GM10266 (cell line): ENCODE measurements around the gene UQCR10.

Source experiments
- DNase-seq: peaks from one replicate; pipeline ENCODE4 v3.0.0; 2012; ENCODE audit errors: extremely low spot score
- TF ChIP-seq, protein P1 (sequence below): IDR thresholded peaks from 2 replicates; pipeline ENCODE4 v1.5.1; 2012; ENCODE audit warnings: mild to moderate bottlenecking, low read depth; ENCODE audit not compliant: control insufficient read depth, insufficient read depth; ENCODE audit errors: missing control alignments

UQCR10 gene

DNA sequence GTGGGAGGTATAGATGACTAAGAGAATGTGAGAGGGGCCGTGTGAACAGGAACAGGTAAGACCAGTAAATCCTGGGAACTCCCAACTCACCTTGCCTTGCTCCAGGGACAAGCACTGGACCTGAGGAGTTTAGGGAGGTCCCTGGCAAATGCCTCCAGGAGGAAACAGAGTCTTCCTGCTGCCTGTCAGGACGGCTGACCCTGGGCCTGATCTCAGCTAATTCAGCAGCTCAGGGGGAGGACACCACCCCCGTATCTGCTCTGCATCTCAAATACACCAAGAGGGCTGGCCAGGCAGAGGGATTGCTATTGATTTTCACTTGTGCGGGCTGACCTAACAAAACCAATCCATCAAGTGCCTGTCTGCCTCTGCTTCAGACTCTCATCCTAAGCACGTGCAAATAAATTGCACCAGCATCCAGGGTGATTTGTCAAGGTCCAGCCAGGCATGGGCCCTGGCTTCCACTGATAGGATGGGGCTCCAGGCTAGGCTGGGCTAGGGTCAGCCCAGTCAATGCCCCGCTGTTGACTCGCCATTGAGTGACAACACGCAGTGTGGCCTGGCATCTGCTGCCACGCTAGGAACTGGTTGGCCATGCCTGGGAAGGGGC lies 20.3 kb downstream of the UQCR10 start:
- TF ChIP-seq, protein P1, sequence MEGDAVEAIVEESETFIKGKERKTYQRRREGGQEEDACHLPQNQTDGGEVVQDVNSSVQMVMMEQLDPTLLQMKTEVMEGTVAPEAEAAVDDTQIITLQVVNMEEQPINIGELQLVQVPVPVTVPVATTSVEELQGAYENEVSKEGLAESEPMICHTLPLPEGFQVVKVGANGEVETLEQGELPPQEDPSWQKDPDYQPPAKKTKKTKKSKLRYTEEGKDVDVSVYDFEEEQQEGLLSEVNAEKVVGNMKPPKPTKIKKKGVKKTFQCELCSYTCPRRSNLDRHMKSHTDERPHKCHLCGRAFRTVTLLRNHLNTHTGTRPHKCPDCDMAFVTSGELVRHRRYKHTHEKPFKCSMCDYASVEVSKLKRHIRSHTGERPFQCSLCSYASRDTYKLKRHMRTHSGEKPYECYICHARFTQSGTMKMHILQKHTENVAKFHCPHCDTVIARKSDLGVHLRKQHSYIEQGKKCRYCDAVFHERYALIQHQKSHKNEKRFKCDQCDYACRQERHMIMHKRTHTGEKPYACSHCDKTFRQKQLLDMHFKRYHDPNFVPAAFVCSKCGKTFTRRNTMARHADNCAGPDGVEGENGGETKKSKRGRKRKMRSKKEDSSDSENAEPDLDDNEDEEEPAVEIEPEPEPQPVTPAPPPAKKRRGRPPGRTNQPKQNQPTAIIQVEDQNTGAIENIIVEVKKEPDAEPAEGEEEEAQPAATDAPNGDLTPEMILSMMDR = no peak
- no peak for DNase-seq

GRCh38 chr22:29788339-29789279 lies 21.4 kb downstream of the UQCR10 start:
- DNase-seq = no peak

DNA sequence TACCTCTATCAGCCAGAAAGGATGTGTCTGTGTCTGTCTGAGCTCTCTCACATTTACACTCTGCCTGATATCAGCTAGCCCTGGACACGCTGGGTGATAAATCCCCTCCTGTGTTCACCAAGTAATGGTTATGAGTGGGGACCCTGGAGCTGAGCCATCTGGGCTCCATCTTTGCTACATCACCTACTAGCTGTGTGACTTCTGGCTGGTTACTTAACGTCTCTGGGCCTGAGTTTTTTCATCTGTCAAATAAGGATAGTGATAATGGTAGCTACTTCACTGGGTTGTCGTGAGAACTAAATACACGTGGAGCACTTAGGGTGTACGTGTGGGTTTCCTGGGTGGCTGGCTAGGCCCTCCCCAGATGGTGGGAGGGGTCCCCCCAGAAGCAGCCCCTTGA lies 22.9 kb downstream of the UQCR10 start:
- DNase-seq = no peak
- TF ChIP-seq, protein P1 = no peak

More at GRCh38 chr22:29788339-29789279, 21.4 kb downstream of the UQCR10 start:
- TF ChIP-seq, protein P1 = no peak

GRCh38 chr22:29793396-29793795 lies 26.2 kb downstream of the UQCR10 start:
- no peak for DNase-seq
- TF ChIP-seq, protein P1 = no peak

DNA sequence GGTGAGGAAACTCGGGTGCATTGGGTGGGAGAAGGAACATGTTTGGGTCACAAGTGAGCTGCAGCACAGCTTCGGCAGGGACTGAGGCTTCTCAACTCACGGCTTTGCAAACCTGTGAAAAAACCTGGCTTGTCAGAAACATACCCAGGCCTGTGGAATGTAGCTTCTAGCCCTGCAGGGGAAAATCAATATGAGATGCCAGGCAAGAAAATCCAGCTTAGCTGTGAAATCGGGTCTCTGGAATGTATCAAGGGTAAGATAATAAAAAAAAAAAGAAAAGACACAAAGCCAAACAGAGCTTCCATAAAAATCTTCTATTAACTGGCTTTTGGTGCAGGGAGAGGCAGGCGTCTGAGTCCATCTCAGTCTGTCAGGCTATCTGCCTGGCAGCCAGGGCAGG lies 28.5 kb downstream of the UQCR10 start:
- TF ChIP-seq, protein P1 = no peak
- no peak for DNase-seq

- TF ChIP-seq, protein P1 = no peak
- peak; percentile 55 for DNase-seq
Observed at GRCh38 chr22:29797351-29797750, 30.2 kb downstream of the UQCR10 start.

GRCh38 chr22:29798318-29798717 lies 31.1 kb downstream of the UQCR10 start:
- peak; percentile 32 for DNase-seq
- TF ChIP-seq, protein P1 = no peak
